HG03571 (cell line): Measurements from ENCODE around the gene CLN5.

Experiments
- ATAC-seq: cut with Tn5 transposase; IDR thresholded peaks from one replicate; pipeline ENCODE4 v1.9.1; 2021; ENCODE audit not compliant: unreplicated experiment

The CLN5 gene

DNA sequence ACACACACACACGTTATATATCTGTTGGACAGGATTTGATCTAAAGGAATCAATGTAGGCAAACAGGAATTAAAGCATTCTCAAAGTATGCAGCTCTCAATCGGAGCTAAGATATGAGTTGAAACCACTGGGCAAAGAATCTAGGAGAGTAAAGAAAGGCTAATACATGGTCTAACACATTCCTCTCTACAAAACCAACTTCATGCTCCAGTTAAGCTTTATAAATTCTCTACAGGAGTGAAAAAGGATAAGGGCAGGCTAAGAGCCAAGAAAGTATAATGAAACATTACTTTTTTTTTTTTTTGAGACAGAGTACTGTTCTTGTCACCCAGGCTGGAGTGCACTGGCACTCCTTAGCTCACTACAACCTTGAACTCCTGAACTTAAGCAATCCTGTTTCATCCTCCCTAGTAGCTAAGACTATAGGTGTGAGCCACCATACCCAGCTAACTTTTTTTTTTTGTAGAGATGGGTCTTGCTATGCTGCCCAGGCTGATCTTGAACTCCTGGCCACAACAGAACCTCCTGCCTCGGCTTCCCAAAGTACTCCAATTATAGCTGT, 24.5 kb downstream of the CLN5 start:
- no peak for ATAC-seq

DNA sequence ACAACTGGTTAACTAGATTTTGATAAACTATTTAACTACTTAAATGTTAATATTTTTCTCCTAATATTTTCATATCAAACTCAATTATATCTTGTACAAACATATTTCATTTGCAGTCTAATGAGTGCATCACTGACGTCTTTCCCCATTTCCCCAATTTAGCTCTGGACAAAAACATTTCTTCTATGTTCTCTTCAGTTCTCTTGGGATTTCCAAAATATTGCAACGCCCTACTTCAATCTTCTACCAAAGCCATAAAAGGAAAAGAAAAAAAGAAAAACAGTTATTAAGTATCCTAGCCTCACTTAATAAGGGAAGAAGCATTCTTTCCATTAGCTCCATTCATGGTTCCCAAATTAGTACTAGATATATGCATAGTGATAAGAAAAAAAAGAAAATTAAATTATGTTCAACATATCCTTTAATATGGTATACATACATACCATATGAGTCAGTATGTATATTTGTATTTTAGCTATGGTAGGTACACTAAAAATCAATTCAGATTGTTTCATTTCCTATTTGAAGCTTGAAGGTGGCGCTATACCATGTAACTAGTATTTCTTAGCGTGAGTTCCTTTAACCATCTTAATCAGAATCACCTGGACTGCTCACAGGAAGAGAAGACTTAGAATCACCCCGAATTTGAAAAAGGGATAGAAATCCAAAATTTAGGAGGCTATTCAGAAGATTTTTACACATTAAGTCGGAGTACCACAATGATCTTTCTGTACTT, 25.2 kb downstream of the CLN5 start:
- ATAC-seq = no peak

DNA sequence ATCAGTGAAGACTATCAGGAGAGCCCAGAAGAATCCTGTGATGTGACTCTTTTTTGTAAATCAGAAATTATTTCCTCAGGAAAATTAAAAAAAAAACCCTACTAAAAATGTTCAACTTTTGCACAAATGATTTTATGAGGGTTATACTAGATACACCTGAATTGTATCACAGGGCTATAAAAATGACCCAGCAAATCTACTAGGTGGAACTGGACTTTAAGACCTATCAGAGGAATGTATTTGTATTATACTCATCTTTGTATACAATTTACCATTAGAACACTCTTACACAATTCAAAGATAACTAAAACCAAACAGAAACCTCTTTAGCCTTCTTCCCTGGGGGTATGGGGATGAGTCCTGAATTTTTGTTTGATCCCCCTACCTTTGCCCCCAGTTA, 27.9 kb downstream of the CLN5 start:
- ATAC-seq = no peak

DNA sequence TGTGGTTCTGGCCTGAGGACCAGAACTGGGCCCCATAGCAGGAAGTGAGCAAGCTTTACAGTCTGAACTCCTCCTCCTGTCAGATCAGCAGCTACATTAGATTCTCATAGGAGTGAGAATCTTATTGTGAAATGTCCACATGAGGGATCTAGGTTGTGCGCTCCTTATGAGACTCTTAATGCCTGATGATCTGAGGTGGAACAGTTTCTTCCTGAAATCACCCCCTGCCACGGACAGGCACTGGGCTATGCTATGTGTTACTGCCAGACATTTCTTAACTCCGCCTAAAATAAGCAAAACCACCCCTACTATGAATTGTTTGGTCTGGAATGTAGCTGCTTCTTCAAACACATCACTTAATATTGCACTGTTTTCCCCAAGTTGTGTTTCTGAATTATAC, 30.5 kb downstream of the CLN5 start:
- no peak for ATAC-seq

DNA sequence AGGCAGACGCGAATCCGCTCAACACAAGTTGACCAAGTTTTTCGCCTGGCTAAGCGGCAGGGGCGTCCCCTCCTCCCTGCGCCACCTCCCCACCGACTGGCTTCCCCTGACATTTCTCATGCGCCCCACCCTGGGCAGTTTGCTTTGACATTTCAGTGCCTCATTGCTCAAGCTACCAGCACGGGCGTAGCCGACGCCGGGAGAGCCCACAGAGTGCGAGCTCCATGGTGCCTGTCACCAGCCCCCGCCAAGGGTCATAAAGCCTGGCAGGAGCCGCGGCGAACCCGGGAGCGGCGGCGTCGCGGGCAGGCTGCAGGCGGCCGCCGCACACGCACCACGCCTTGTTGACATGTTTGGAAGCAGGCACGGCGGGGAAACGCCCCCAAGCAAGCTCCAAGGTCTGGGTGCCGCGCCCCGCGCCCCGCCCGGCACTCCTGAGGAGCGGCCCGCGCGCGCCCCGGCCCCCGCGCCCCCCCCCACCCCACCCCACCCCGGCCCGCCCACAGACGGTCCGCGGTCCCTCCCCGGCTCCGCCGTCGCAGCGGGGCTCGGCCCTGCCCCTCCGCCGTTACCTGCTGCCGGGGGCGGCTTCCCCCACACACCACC, 34.5 kb downstream of the CLN5 start:
- peak; percentile 51 for ATAC-seq

DNA sequence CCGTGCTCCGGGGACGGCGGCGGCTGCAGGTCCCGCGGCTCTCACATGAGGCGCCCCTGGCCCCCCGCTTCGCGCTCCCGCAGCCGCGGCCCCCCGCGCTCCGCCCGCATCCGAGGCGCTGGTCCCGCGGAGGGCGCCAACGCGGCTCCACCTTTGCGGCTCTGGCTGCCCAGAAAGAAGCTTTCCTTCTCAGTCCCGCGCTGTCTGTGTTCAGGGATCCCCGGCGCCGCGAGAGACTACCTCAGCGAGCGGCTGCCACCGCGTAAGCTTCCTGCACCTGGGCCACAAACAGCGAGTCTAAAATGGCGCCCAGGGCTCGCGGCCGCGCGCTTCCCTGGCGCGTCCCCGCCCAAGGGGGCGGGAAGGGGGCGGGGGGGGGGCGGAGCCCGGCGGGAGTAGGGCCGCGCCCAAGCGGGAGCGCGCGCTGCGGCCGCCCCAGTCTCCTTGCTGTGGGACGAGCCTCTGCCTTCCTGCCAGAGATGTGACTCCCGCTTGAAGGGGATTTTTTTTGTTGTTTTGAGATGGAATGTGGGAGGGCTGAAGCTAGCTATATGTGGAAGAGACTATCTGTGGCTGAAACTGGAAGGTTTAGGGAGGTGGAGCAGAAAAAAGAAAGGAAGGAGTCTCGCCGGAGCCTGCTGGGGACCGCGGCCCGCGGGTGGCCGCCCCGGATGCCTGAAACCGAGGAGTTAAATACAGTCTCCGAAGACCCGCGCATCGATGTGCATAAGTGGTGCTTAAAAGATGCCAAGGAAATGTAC, 35.2 kb downstream of the CLN5 start, which contains the start of gene FBXL3:
Gene FBXL3, minus strand, starts transcription at position 299 of the 761 bp plus-strand sequence. CDS start 5,299 bp downstream, outside the sequence.
- peak; percentile 51 for ATAC-seq

DNA sequence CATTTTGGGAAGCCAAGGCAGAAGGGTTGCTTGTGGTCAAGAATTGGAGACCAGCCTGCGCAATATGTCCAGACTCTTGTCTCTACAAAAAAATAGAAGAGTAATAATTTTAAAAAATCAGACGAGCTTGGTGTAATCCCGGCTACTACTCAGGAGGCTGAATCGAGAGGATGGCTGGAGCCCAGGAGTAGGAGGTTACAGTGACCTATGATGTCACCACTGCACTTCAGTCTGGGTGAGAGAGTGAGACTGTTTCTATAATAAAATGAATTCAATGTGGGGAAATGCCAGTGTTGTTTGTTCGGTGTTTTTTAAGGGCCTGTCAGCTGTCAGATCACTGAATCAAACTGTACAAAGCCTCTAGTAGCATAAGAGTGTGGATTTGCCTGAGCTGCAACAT, 36.3 kb downstream of the CLN5 start:
- no peak for ATAC-seq

DNA sequence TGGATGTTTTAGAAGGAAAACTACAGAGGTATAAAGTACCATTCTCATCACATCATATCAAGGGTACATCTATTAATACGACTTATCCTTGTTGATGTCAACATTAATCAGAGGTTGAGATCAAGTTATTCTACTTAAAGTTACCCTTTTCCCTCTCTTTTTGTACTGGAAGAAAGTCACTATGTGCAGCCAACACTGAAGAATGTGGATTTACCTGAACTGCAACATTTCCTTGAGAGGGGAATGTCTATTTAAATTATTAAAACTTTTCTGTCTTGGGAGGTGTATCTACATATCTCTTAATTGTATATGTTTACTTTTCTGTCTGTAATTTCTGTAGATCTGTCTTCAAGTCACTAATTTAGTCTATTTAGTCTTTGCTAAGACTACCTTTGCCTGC, 37.6 kb downstream of the CLN5 start:
- ATAC-seq = no peak

DNA sequence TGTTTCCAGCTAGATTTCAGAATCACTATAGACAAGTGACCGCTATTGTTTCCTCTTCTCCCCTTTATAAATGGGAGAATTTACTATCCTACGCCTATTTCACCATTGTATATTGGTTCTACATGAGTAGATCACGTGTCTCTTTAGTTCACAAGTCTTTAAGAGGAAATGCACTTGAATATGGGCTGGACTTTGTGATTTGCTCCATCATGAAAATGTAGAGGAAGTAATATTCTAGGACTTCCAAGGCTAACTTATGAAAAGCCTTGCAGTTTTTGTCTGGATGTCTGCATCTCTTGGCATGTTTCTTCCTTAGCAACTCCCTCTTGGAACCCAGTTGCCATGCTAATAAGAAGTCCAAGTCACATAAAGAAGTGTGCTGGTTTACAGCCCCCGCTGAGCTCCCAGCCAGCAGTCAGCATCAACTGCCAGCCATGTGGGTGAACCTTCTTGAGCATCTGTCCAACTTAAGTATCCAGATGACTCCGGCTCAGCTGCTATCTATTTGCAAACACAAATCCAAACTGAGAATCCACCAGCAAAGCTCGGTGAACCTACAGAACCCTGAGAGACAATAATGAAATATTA, 39.9 kb downstream of the CLN5 start:
- ATAC-seq = no peak

DNA sequence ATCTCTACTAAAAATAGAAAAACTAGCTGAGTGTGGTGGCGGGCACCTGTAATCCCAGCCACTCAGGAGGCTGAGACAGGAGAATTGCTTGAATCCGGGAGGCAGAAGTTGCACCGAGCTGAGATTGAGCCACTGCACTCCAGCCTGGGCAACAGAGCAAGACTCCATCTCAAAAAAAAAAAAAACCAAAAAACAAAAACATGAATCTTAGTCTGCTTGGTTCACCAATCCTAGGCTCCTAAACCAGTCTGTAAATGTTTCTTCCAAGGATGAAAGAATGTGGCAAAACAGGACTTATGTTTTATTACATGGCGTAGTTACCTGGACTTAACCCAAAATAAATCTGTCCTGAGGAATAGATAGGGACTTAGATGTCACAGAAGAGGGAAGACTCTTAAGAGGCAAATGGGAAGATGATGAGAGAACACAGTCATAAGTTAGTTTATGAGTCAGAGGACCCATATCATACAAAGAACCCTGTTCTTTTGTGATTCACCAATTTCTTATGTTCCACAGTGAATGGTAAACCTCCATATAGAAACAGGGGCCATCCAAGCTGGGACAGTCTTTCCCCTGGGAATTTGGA, 41.9 kb downstream of the CLN5 start:
- no peak for ATAC-seq

DNA sequence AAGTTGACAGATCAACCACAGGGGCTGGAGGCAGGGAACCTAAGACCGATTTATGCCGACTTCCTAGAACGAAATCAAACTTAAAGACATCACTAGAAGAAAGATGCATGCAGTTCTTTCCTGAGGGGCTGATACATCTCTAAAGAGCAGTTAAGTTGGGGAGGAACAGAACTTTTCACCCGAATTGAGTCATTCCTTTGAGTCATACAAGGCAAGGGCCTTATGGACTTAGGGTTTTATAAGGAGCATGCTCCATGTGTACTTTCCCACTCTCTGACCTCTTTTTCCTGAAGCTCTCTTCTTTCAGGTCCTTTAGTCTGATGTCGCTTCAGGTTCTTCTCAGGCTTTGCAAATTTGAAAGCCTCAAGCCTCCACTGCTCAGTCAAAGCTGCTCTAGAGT, 43.0 kb downstream of the CLN5 start:
- no peak for ATAC-seq

DNA sequence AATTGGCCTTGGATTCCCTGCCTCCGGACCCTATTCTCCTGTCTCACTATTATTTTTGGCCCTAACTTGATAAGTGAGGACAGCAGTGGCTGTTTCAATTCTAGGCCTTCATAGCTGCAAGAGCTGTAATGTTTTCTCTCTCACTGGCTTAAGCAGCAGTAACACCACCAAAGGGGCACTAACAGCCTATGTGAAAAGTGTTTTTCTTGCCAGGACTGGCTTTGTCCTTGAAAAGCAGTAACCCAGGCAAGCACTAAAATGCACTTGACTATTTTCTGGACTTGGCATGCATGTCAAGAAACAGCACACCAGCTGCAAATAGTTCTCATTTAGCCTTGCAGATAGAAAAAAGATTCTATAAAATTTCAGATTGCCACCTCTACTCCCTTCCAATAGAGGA, 44.4 kb downstream of the CLN5 start:
- ATAC-seq = no peak

DNA sequence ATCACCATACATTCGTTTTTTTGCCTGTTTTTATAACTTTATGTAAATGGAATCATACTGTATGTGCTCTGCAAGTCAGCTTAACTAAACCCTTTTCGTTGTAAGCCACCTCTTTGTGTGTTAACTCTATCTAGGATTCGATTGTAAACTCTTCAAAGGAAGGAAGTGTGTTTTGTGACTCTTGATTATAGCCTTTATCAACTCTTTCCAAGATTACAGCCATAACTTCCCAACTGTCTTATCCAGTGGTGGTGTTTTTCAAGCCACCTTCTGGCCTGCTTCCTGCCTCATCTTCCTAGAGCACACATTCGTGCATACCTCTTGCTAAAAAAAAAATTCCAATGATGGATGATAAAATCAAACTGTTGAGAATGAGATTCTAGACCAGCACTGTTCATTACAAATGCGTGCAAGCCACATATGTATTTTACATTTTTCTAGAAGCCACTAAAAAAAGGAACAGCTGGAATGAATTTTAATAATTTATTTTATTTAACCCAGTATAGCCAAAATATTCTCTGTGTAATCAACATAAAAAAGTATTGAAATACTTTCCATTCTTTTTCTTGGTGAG, 47.1 kb downstream of the CLN5 start:
- no peak for ATAC-seq

DNA sequence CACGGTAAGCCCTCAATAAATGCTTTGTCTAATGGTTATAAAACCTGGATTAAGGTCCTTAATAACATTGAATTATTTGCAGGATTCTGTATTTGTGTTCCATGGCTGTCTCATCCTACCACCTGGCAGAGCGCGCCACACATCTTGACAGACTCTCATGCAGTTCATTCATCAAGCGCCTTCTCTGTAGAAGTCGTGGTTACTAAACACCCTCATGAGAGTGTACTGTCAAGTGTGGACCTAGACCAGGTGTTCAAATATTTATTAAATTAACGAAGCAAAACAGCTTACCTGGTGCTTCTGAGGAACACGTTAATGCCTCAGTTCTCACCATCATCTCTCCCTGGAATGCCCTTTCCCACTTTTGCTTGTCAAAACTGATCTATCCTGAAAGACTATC, 48.2 kb downstream of the CLN5 start:
- no peak for ATAC-seq

DNA sequence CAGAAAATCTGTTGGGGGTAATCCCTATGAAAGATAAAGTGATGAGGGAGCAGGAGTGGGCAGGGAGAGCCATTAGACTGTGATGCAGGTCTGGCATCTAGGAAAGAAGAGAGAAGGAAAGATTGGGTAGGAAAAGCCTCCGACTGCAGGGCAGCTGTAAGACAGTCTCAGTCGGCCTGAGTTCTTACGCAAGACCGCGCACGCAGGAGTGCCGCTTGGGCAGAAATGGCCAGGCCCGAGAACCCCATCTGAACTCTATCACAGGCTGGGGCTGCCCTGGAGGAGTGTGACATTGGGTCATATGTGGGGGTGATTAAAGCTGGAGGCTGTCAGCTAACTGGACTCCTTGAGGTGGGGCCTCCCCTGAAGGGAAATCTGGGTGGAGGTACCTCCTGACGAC, 49.0 kb downstream of the CLN5 start:
- no peak for ATAC-seq

DNA sequence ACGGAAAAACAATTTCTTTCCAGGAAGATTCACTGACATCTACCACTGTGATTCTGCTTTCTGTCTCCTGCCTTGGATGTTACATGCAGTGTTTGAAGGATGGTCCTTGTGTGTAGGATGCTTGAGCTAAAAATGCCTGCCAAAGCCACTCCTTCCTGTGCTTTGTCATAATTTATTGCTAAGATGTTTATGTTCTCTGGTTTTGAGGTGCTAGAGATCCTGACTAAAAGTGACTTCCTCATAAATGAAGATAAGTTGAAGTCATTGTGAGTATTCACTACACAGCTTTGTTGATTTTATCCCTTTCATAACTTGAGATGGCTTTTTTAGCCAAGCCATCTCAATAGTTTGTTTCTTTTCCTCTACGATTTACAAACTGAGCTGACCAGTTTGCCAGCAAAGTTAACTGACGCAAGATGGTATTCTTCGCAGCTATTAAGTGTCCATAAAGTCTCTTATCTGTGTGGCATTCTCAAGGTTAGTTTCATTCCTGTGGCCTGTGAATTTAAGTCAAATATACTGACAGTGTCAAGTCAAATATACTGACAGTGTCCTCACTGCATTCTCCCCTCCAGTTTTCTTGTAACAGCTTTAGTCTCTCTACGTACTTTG, 50.8 kb downstream of the CLN5 start:
- no peak for ATAC-seq

DNA sequence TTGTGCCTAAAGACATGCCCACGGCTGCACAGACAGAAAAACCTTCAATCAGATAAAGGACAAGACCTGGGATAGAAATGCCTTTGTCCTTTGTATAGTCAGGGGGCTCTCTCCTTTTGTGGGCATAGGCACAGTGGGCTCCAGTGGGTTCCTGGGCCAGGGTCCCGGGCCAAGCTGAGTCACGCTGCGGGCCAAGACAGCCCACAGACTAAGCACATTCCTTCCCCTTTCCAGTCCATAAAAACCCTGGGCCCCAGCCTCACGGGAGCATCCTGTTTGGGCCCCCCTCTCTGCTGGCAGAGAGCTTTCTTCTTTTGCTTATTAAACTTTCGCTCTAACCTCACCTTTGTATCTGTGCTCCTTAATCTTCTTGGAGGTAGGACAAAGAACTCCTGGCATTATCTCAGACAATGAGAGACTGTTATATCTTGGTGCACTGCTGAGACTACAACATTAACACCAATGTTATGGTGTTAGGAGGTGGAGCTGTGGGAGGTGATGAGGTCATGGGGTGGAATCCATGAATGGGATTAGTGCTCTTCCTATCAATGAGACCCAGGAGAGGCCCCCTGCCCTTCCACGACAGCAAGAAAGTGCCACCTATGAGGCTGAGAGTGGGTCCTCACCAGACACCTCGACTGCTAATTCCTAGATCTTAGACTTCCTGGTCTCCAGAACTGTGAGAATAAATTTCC, 55.9 kb downstream of the CLN5 start:
- ATAC-seq = no peak

DNA sequence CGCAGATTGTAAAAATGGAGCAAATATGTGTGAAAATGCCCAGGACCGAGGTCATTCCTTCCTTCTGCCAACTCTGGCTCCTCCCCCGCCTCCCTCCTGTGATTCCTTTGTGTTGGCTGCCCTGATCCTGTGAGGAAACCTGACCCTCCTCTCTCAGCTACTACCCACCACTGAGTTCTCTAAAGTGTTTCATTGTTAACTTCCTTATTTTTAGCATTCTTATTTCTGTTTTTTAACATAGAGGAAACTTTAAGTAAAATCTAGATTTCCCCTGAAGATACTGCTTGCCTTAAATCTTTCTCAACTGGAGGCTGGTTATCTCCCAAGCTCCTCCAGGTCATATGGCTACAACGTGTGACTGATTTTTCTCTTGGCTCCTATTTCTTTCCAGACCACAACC, 56.8 kb downstream of the CLN5 start:
- ATAC-seq = no peak

DNA sequence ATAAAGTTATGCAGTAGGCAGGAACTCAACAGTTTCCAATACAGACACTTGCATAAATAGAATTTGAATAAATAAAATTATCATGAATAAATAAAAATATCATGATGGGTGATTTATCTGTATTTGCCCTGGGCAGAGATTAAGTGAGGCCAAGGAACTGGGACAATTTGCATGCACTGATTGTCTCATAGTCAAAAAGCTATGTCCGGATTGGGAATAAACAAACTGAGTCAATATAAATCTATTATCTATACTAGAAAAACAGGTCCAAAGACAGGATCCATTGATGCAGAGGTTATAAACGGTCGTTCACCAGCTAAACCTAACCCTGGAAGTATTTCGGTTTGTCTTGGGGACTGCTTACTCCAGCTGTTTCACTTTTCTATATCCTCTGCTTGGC, 61.3 kb downstream of the CLN5 start:
- ATAC-seq = no peak
